IMR-90 (cell line): ENCODE measurements around the gene EMC1. TPM values are rescaled to one million over a fixed set of nuclear protein-coding genes. Genes with fewer than 3 reads are reported as not detected.

ENCODE experiments used
- ATAC-seq: fragments of 200-7000 bp; cut with Tn5 transposase; 2 replicates; pipeline ENCODE4 v1.9.1; 2020; ENCODE audit warnings: low read depth, mild to moderate bottlenecking, moderate library complexity
- BruUV-seq: library from RNA; stranded (reverse); fragments of 400-500 nt; replicated peaks from 2 replicates; lab custom pipeline; 2021; lab: Mats Ljungman, UMichigan
- CTCF ChIA-PET: fragments of 300-600 bp; formaldehyde crosslinking; extraction: SDS; loops from one replicate; lab custom pipeline; 2021; ENCODE audit warnings: antibody characterized with exemption; lab: Yijun Ruan, JAX
- POLR2A ChIA-PET: fragments of 300-600 bp; sonication (Branson Sonifier 250); formaldehyde crosslinking; loops from one replicate; lab custom pipeline; 2022; ENCODE audit warnings: antibody characterized with exemption; ENCODE audit not compliant: unreplicated experiment; lab: Charles Lee
- DNase-seq: peaks from one replicate; pipeline ENCODE4 v3.0.0; 2013
- H2AFZ ChIP-seq: replicated peaks from 2 replicates; pipeline ENCODE3; 2013; ENCODE audit warnings: low read length, mild to moderate bottlenecking; ENCODE audit not compliant: poor library complexity
- H2AK5ac ChIP-seq: 2 replicates; pipeline ENCODE4 v1.6.1; 2013; ENCODE audit warnings: low read depth, low read length, inconsistent platforms
- H2AK9ac ChIP-seq: replicated peaks from 2 replicates; pipeline ENCODE3; 2013; ENCODE audit warnings: mild to moderate bottlenecking, low read depth, low read length, moderate library complexity; ENCODE audit not compliant: poor library complexity
- H2BK120ac ChIP-seq: 2 replicates; pipeline ENCODE4 v1.6.1; 2013; ENCODE audit warnings: low read depth, low read length, inconsistent platforms
- H2BK15ac ChIP-seq: 3 replicates; pipeline ENCODE4 v1.6.1; 2013; ENCODE audit warnings: low read depth, low read length, inconsistent platforms
- H2BK20ac ChIP-seq: 2 replicates; pipeline ENCODE4 v1.6.1; 2013; ENCODE audit warnings: low read depth, mild to moderate bottlenecking, inconsistent platforms, low read length, moderate library complexity
- H2BK5ac ChIP-seq: 2 replicates; pipeline ENCODE4 v1.6.1; 2013; ENCODE audit warnings: mild to moderate bottlenecking, low read depth, low read length, inconsistent platforms; ENCODE audit not compliant: poor library complexity, severe bottlenecking
- H3K14ac ChIP-seq: replicated peaks from 2 replicates; pipeline ENCODE4 v1.6.1; 2013; ENCODE audit warnings: low read depth, low read length, inconsistent platforms
- H3K18ac ChIP-seq: 2 replicates; pipeline ENCODE4 v1.6.1; 2013; ENCODE audit warnings: low read depth, low read length, control low read depth
- H3K23ac ChIP-seq: 2 replicates; pipeline ENCODE4 v1.6.1; 2013; ENCODE audit warnings: low read depth, low read length, inconsistent platforms
- H3K27ac ChIP-seq: 2 replicates; pipeline ENCODE4 v1.5.1; 2013; ENCODE audit warnings: mild to moderate bottlenecking, control low read depth, low read length; ENCODE audit not compliant: insufficient read depth
- H3K27me3 ChIP-seq: 2 replicates; pipeline ENCODE4 v1.6.1; 2013; ENCODE audit warnings: low read length; ENCODE audit not compliant: control insufficient read depth, insufficient read depth
- H3K36me3 ChIP-seq: 2 replicates; pipeline ENCODE4 v1.6.1; 2013; ENCODE audit warnings: low read length, mixed read lengths; ENCODE audit not compliant: control insufficient read depth, insufficient read depth
- H3K4ac ChIP-seq: 2 replicates; pipeline ENCODE4 v1.6.1; 2013; ENCODE audit warnings: low read depth, low read length, inconsistent platforms
- H3K4me1 ChIP-seq: 2 replicates; pipeline ENCODE4 v1.6.1; 2013; ENCODE audit warnings: low read length, mixed read lengths; ENCODE audit not compliant: control insufficient read depth, insufficient read depth
- H3K4me2 ChIP-seq: 2 replicates; pipeline ENCODE4 v1.6.1; 2013; ENCODE audit warnings: low read depth, mild to moderate bottlenecking, control low read depth, low read length, moderate library complexity
- H3K4me3 ChIP-seq: 2 replicates; pipeline ENCODE4 v1.5.1; 2013; ENCODE audit warnings: low read depth, mild to moderate bottlenecking, control low read depth, low read length, moderate library complexity; ENCODE audit not compliant: insufficient read depth
- H3K56ac ChIP-seq: 2 replicates; pipeline ENCODE4 v1.6.1; 2013; ENCODE audit warnings: low read length, inconsistent platforms; ENCODE audit not compliant: insufficient read depth; ENCODE audit errors: extremely low read depth
- H3K79me1 ChIP-seq, 2 experiments: 2 replicates each; pipeline ENCODE4 v1.6.1; 2013; ENCODE audit warnings: low read length in 2 of 2, inconsistent platforms in 1 of 2, low read depth in 1 of 2
- H3K9ac ChIP-seq: 2 replicates; pipeline ENCODE4 v1.6.1; 2013; ENCODE audit warnings: low read depth, low read length, control low read depth
- H3K9me1 ChIP-seq: 2 replicates; pipeline ENCODE4 v1.6.1; 2013; ENCODE audit warnings: low read length, inconsistent platforms; ENCODE audit not compliant: insufficient read depth
- H3K9me3 ChIP-seq: 2 replicates; pipeline ENCODE4 v1.6.1; 2013; ENCODE audit warnings: low read length; ENCODE audit not compliant: control insufficient read depth, insufficient read depth
- H4K20me1 ChIP-seq: 2 replicates; pipeline ENCODE4 v1.6.1; 2013; ENCODE audit warnings: low read length, inconsistent platforms; ENCODE audit not compliant: insufficient read depth
- H4K5ac ChIP-seq: 2 replicates; pipeline ENCODE4 v1.6.1; 2013; ENCODE audit warnings: mild to moderate bottlenecking, low read depth, low read length, control low read depth
- H4K8ac ChIP-seq, 2 experiments: 2 replicates each; pipeline ENCODE4 v1.6.1; 2013; ENCODE audit warnings: low read depth in 2 of 2, low read length in 2 of 2, control low read depth in 1 of 2, inconsistent platforms in 1 of 2
- H4K91ac ChIP-seq: 2 replicates; pipeline ENCODE4 v1.6.1; 2013; ENCODE audit warnings: low read depth, low read length, inconsistent platforms; ENCODE audit not compliant: insufficient read depth
- BHLHE40 ChIP-seq: fragments of 150-350 bp; IDR thresholded peaks from 2 replicates; pipeline ENCODE4 v1.6.1; 2016; ENCODE audit warnings: mild to moderate bottlenecking, low read depth, low read length
- CEBPB ChIP-seq: IDR thresholded peaks from 2 replicates; pipeline ENCODE4 v1.6.1; 2012; ENCODE audit warnings: low read depth, low read length, improper control_type of control experiment
- CHD1 ChIP-seq: IDR thresholded peaks from 2 replicates; pipeline ENCODE4 v1.6.1; 2012; ENCODE audit warnings: low read depth, low read length, improper control_type of control experiment
- FOS ChIP-seq: fragments of 150-350 bp; IDR thresholded peaks from 2 replicates; pipeline ENCODE4 v1.6.1; 2016; ENCODE audit warnings: low read depth, low read length
- MAFK ChIP-seq: IDR thresholded peaks from 2 replicates; pipeline ENCODE4 v1.6.1; 2012; ENCODE audit warnings: low read depth, low read length, improper control_type of control experiment
- MAZ ChIP-seq: IDR thresholded peaks from 2 replicates; pipeline ENCODE4 v1.6.1; 2012; ENCODE audit warnings: low read depth, mild to moderate bottlenecking, low read length, improper control_type of control experiment, moderate library complexity, borderline replicate concordance
- MXI1 ChIP-seq: IDR thresholded peaks from 2 replicates; pipeline ENCODE4 v1.6.1; 2012; ENCODE audit warnings: low read depth, mild to moderate bottlenecking, low read length, moderate library complexity, borderline replicate concordance
- NFE2L2 ChIP-seq: fragments of 150-350 bp; IDR thresholded peaks from 2 replicates; pipeline ENCODE4 v1.6.1; 2016; ENCODE audit warnings: low read depth, mild to moderate bottlenecking, low read length
- POLR2A ChIP-seq: IDR thresholded peaks from 2 replicates; pipeline ENCODE4 v1.6.1; 2012; ENCODE audit warnings: mild to moderate bottlenecking, low read depth, low read length
- RAD21 ChIP-seq: IDR thresholded peaks from 2 replicates; pipeline ENCODE4 v1.6.1; 2012; ENCODE audit warnings: low read length, improper control_type of control experiment
- RCOR1 ChIP-seq: IDR thresholded peaks from 2 replicates; pipeline ENCODE4 v1.6.1; 2012; ENCODE audit warnings: mild to moderate bottlenecking, low read length, improper control_type of control experiment; ENCODE audit not compliant: insufficient replicate concordance
- RFX5 ChIP-seq: IDR thresholded peaks from 2 replicates; pipeline ENCODE4 v1.8.0; 2012; ENCODE audit warnings: low read depth, mild to moderate bottlenecking, low read length, moderate library complexity
- SMC3 ChIP-seq: fragments of 150-350 bp; IDR thresholded peaks from 2 replicates; pipeline ENCODE4 v1.6.1; 2016; ENCODE audit warnings: low read depth, mild to moderate bottlenecking, antibody characterized with exemption, low read length, moderate library complexity
- WGBS, 2 experiments: methylation state at CpG; one replicate each; pipeline versions ENCODE4 v1.1.5 to v1.1.7; 2013; ENCODE audit warnings: missing lambda C conversion rate in 2 of 2; ENCODE audit not compliant: insufficient read length in 1 of 2; ENCODE audit errors: extremely low coverage in 2 of 2; 5-methylcytosine and 5-hydroxymethylcytosine counted together
- dilution Hi-C: fragments of 300-500 bp; cut with HindIII; formaldehyde crosslinking; loops from one replicate; pipeline ENCODE4 v1.14.3; 2018; ENCODE audit warnings: low sequenced_read_pairs; ENCODE audit not compliant: unreplicated experiment
- in situ Hi-C: fragments of 300-500 bp; cut with MboI; formaldehyde crosslinking; loops from 3 replicates; pipeline ENCODE4 v1.14.3; 2019; ENCODE audit warnings: low sequenced_read_pairs, inconsistent platforms, mixed read lengths
- intact Hi-C: fragments of 100-400 bp; cut with micrococcal nuclease; formaldehyde crosslinking; loops from 2 replicates; pipeline ENCODE4 v1.10.0; 2022
- polyA plus RNA-seq, 3 experiments: library from polyadenylated mRNA; depleted of rRNA; stranded (reverse); fragments of >200 nt; gene quantifications; 2 replicates each; pipeline ENCODE4 v1.2.3, GENCODE V29; 2012; ENCODE audit warnings: low replicate concordance in 1 of 3
- total RNA-seq: library from RNA; depleted of rRNA; stranded (reverse); fragments of >200 nt; gene quantifications from 2 replicates; pipeline ENCODE4 v1.2.3, GENCODE V29; 2012
- TF ChIP-seq, protein P1 (sequence below): conservative IDR thresholded peaks from 2 replicates; pipeline ENCODE4 v1.5.1; 2012; ENCODE audit warnings: mild to moderate bottlenecking, low read depth, low read length, improper control_type of control experiment
- TF ChIP-seq, protein P2 (sequence below): fragments of 150-350 bp; IDR thresholded peaks from 2 replicates; pipeline ENCODE4 v1.6.1; 2017; ENCODE audit warnings: mild to moderate bottlenecking, antibody characterized with exemption, low read length, low read depth
- TF ChIP-seq, protein P3 (sequence below): fragments of 150-350 bp; IDR thresholded peaks from 2 replicates; pipeline ENCODE4 v1.6.1; 2016; ENCODE audit warnings: low read depth, mild to moderate bottlenecking, low read length, moderate library complexity, borderline replicate concordance

Gene EMC1
- total and polyA plus RNA-seq, 2 of the 4 experiments (the other 2 are of a cell fraction): 65.4 to 114 TPM

DNA sequence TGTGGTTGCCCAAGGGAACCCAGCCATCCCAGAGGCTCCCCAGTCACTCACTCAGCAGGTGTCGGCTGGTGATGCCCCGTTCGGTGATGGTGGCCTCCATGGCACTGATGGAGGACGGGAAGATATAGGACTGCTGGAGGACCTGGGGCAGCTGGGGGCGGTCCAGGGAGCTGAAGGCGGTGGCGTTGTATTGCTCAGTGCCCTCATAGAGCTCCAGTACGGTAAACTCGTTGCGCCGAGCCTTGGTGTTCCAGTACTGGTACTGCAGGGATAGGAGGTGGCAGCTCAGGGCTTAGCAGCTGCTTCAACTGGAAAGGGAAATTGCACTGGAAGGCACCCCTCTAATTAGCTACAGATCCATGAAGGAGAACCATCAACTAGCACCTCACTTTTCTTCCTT is 28.8 kb downstream of the EMC1 start:
- Histone ChIP-seq H3K4ac (no peak overlapping the region), H3K27me3 (no peaks in the 10 kb centered on the region), H2BK120ac (no peak overlapping the region), H3K9me3 (no peaks in the 10 kb centered on the region), H3K23ac (no peak overlapping the region), H2BK20ac (no peak overlapping the region), H4K91ac (no peak overlapping the region), H3K4me2 (no peak overlapping the region), H3K56ac (no peak overlapping the region), H4K8ac (no peak overlapping the region), H3K9ac (no peak overlapping the region), H3K18ac (no peak overlapping the region), H3K27ac (no peak overlapping the region), H3K9me1 (peaks cover 4% of the 10 kb centered on the region; the same call in 1 of the 2 replicates), H3K79me1 (peaks cover 31 to 33% of the 10 kb centered on the region in 2 experiments), H2BK5ac (no peak overlapping the region), H4K5ac (no peak overlapping the region), H2AK5ac (no peak overlapping the region), H2BK15ac (no peak overlapping the region), H2AFZ (no peak overlapping the region), H3K36me3 (peaks cover 61% of the 10 kb centered on the region), H4K20me1 (peaks cover 9% of the 10 kb centered on the region; the same call in 1 of the 2 replicates), H2AK9ac (no peak overlapping the region), H3K4me3 (no peak overlapping the region), H3K14ac (no peak overlapping the region), H3K4me1 (peaks cover 2% of the 10 kb centered on the region; the same call in 1 of the 2 replicates)
- 100% methylated on average over 1 of the region's 11 CpGs; no CpG with 5 or more reads in 1 of the 2 experiments for WGBS, 2 experiments
- POLR2A ChIA-PET: no interaction called here
- in situ Hi-C loops (no loop called here), dilution Hi-C loops (no loop called here), intact Hi-C loops (no loop called here)
- ATAC-seq (no peak), DNase-seq (no peak)
- BruUV-seq: no TSS peak
- CTCF ChIA-PET: no interaction called here
- TF ChIP-seq CEBPB: no peak
- no peak for TF ChIP-seq MXI1
- TF ChIP-seq, protein P1, sequence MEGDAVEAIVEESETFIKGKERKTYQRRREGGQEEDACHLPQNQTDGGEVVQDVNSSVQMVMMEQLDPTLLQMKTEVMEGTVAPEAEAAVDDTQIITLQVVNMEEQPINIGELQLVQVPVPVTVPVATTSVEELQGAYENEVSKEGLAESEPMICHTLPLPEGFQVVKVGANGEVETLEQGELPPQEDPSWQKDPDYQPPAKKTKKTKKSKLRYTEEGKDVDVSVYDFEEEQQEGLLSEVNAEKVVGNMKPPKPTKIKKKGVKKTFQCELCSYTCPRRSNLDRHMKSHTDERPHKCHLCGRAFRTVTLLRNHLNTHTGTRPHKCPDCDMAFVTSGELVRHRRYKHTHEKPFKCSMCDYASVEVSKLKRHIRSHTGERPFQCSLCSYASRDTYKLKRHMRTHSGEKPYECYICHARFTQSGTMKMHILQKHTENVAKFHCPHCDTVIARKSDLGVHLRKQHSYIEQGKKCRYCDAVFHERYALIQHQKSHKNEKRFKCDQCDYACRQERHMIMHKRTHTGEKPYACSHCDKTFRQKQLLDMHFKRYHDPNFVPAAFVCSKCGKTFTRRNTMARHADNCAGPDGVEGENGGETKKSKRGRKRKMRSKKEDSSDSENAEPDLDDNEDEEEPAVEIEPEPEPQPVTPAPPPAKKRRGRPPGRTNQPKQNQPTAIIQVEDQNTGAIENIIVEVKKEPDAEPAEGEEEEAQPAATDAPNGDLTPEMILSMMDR: no peak
- TF ChIP-seq CHD1: no peak
- TF ChIP-seq RFX5: no peak
- no peak for TF ChIP-seq SMC3
- TF ChIP-seq MAFK: no peak
- TF ChIP-seq MAZ: no peak
- no peak for TF ChIP-seq RAD21
- no peak for TF ChIP-seq POLR2A
- no peak for TF ChIP-seq NFE2L2
- TF ChIP-seq FOS: no peak
- no peak for TF ChIP-seq BHLHE40
- no peak for TF ChIP-seq RCOR1
- TF ChIP-seq, protein P2, sequence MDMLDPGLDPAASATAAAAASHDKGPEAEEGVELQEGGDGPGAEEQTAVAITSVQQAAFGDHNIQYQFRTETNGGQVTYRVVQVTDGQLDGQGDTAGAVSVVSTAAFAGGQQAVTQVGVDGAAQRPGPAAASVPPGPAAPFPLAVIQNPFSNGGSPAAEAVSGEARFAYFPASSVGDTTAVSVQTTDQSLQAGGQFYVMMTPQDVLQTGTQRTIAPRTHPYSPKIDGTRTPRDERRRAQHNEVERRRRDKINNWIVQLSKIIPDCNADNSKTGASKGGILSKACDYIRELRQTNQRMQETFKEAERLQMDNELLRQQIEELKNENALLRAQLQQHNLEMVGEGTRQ: no peak
- TF ChIP-seq, protein P3, sequence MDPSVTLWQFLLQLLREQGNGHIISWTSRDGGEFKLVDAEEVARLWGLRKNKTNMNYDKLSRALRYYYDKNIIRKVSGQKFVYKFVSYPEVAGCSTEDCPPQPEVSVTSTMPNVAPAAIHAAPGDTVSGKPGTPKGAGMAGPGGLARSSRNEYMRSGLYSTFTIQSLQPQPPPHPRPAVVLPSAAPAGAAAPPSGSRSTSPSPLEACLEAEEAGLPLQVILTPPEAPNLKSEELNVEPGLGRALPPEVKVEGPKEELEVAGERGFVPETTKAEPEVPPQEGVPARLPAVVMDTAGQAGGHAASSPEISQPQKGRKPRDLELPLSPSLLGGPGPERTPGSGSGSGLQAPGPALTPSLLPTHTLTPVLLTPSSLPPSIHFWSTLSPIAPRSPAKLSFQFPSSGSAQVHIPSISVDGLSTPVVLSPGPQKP: no peak
